ENCODE measurements around the gene PHC2.

Gene PHC2

GRCh38 chr1:33429332-33429731 lies 1.6 kb downstream of the PHC2 start:
- TF ChIP-seq EZH2 (IDR thresholded peaks at IDR 0.05; ENCODE audit: borderline replicate concordance, low read length), result no peak
- TF ChIP-seq, protein P1, sequence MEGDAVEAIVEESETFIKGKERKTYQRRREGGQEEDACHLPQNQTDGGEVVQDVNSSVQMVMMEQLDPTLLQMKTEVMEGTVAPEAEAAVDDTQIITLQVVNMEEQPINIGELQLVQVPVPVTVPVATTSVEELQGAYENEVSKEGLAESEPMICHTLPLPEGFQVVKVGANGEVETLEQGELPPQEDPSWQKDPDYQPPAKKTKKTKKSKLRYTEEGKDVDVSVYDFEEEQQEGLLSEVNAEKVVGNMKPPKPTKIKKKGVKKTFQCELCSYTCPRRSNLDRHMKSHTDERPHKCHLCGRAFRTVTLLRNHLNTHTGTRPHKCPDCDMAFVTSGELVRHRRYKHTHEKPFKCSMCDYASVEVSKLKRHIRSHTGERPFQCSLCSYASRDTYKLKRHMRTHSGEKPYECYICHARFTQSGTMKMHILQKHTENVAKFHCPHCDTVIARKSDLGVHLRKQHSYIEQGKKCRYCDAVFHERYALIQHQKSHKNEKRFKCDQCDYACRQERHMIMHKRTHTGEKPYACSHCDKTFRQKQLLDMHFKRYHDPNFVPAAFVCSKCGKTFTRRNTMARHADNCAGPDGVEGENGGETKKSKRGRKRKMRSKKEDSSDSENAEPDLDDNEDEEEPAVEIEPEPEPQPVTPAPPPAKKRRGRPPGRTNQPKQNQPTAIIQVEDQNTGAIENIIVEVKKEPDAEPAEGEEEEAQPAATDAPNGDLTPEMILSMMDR (IDR thresholded peaks at IDR 0.05; ENCODE audit: low read length), result no peak
- H3K27me3 ChIP-seq (ENCODE audit: insufficient read depth, low read length), result no peaks in the 10 kb centered on the region; the same call in 1 of the 2 replicates
- H3K4me2 ChIP-seq (ENCODE audit: low read length), result no peak overlapping the region
- H3K27ac ChIP-seq (ENCODE audit: low read depth, low read length, poor library complexity, severe bottlenecking), result no peak overlapping the region
- H3K9me2 ChIP-seq (ENCODE audit: low read depth, low read length), result no peaks in the 10 kb centered on the region
- H3K4me3 ChIP-seq (ENCODE audit: low read depth, low read length, poor library complexity, severe bottlenecking), result no peak overlapping the region
- no peaks in the 10 kb centered on the region for H3F3A ChIP-seq (ENCODE audit: insufficient read depth, low read length)
- H3K9me3 ChIP-seq (ENCODE audit: low read length), result no peaks in the 10 kb centered on the region
- no peak overlapping the region for H3K9ac ChIP-seq (ENCODE audit: low read length)
- no peaks in the 10 kb centered on the region for H3K79me2 ChIP-seq (ENCODE audit: insufficient read depth, low read length)
- H4K20me1 ChIP-seq (ENCODE audit: insufficient read depth, low read length), result no peaks in the 10 kb centered on the region
- no peaks in the 10 kb centered on the region for H3K36me3 ChIP-seq (ENCODE audit: insufficient read depth, low read length)
- peaks cover 3% of the 10 kb centered on the region for H3K4me1 ChIP-seq (ENCODE audit: insufficient read depth, low read length, severe bottlenecking)
- no peak overlapping the region for H2AFZ ChIP-seq (ENCODE audit: low read length)

DNA sequence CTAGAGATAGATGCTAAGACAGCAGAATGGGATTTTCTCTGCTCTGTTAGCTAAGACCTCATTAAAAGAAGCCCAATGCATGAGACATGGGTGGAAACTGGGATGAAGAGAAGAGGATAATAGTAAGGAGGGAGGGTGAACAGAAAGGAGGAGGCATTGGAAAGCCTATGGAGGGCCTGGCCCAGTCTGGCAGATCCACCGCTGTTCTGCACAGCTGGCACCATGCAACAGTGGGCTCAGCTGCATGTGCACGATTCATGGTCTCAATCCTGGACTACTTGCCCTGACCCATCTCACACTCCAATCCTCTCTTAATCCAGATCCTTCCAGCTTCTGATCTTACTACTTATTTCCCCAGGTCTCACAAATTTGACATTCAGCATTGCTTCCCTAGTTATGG lies 2.2 kb downstream of the PHC2 start:
- Histone ChIP-seq H3K27ac (ENCODE audit: low read depth, low read length, poor library complexity, severe bottlenecking) (no peak overlapping the region), H3K27me3 (ENCODE audit: insufficient read depth, low read length) (no peaks in the 10 kb centered on the region; the same call in 1 of the 2 replicates), H3K4me3 (ENCODE audit: low read depth, low read length, poor library complexity, severe bottlenecking) (no peak overlapping the region), H3K9me3 (ENCODE audit: low read length) (no peaks in the 10 kb centered on the region), H3K9ac (ENCODE audit: low read length) (no peak overlapping the region), H2AFZ (ENCODE audit: low read length) (no peak overlapping the region), H3K36me3 (ENCODE audit: insufficient read depth, low read length) (no peaks in the 10 kb centered on the region), H3K9me2 (ENCODE audit: low read depth, low read length) (no peaks in the 10 kb centered on the region), H3K4me2 (ENCODE audit: low read length) (no peak overlapping the region), H3K79me2 (ENCODE audit: insufficient read depth, low read length) (no peaks in the 10 kb centered on the region), H3K4me1 (ENCODE audit: insufficient read depth, low read length, severe bottlenecking) (peaks cover 3% of the 10 kb centered on the region), H3F3A (ENCODE audit: insufficient read depth, low read length) (no peaks in the 10 kb centered on the region), H4K20me1 (ENCODE audit: insufficient read depth, low read length) (no peaks in the 10 kb centered on the region)
- no peak for TF ChIP-seq EZH2 (IDR thresholded peaks at IDR 0.05; ENCODE audit: borderline replicate concordance, low read length)
- TF ChIP-seq, protein P1 (IDR thresholded peaks at IDR 0.05; ENCODE audit: low read length), result no peak

GRCh38 chr1:33426916-33427315 lies 4.0 kb downstream of the PHC2 start:
- no peak for TF ChIP-seq EZH2 (IDR thresholded peaks at IDR 0.05; ENCODE audit: borderline replicate concordance, low read length)
- TF ChIP-seq, protein P1 (IDR thresholded peaks at IDR 0.05; ENCODE audit: low read length), result no peak

More at GRCh38 chr1:33426916-33427315, 4.0 kb downstream of the PHC2 start:
- Histone ChIP-seq H3K27ac (ENCODE audit: low read depth, low read length, poor library complexity, severe bottlenecking) (no peak overlapping the region), H3K9ac (ENCODE audit: low read length) (no peak overlapping the region), H3K9me2 (ENCODE audit: low read depth, low read length) (no peaks in the 10 kb centered on the region), H3F3A (ENCODE audit: insufficient read depth, low read length) (no peaks in the 10 kb centered on the region), H3K4me1 (ENCODE audit: insufficient read depth, low read length, severe bottlenecking) (peaks cover 3% of the 10 kb centered on the region), H3K27me3 (ENCODE audit: insufficient read depth, low read length) (no peaks in the 10 kb centered on the region; the same call in 1 of the 2 replicates), H3K4me3 (ENCODE audit: low read depth, low read length, poor library complexity, severe bottlenecking) (no peak overlapping the region), H3K9me3 (ENCODE audit: low read length) (no peaks in the 10 kb centered on the region), H3K4me2 (ENCODE audit: low read length) (no peak overlapping the region), H3K36me3 (ENCODE audit: insufficient read depth, low read length) (no peaks in the 10 kb centered on the region), H4K20me1 (ENCODE audit: insufficient read depth, low read length) (no peaks in the 10 kb centered on the region), H2AFZ (ENCODE audit: low read length) (no peak overlapping the region), H3K79me2 (ENCODE audit: insufficient read depth, low read length) (no peaks in the 10 kb centered on the region)
